PC-3 (cell line): ENCODE results near the gene TIMP4.

ENCODE experiments used
- CTCF ChIP-seq: fragments of 300-600 bp; sonication (generic); conservative IDR thresholded peaks from 2 replicates; pipeline ENCODE4 v1.5.1; 2017; ENCODE audit warnings: antibody characterized with exemption, low read depth, mild to moderate bottlenecking, low read length
- EZH2 ChIP-seq: fragments of 300-600 bp; sonication (generic); IDR thresholded peaks from one replicate; pipeline ENCODE4 v1.6.1; 2017; ENCODE audit warnings: antibody characterized with exemption, mild to moderate bottlenecking, low read length; ENCODE audit not compliant: unreplicated experiment
- EZH2phosphoT487 ChIP-seq: fragments of 300-600 bp; sonication (generic); IDR thresholded peaks from 2 replicates; pipeline ENCODE4 v1.6.1; 2018; ENCODE audit warnings: mild to moderate bottlenecking, antibody characterized with exemption, low read length, borderline replicate concordance

GRCh38 chr3:12138044-12138443 lies 20.7 kb downstream of the TIMP4 start:
- TF ChIP-seq CTCF, result peak; percentile 86
- TF ChIP-seq EZH2, result no peak
- TF ChIP-seq EZH2phosphoT487, result no peak
